IMR-90 (cell line): ENCODE data around the gene HNRNPL. TPM values are rescaled to one million over a fixed set of nuclear protein-coding genes. Genes with fewer than 3 reads are reported as not detected.

Experiments used
- ATAC-seq: fragments of 200-7000 bp; cut with Tn5 transposase; 2 replicates; pipeline ENCODE4 v1.9.1; 2020; ENCODE audit warnings: low read depth, mild to moderate bottlenecking, moderate library complexity
- BruUV-seq: library from RNA; stranded (reverse); fragments of 400-500 nt; replicated peaks from 2 replicates; lab custom pipeline; 2021; lab: Mats Ljungman, UMichigan
- CTCF ChIA-PET: fragments of 300-600 bp; formaldehyde crosslinking; extraction: SDS; loops from one replicate; lab custom pipeline; 2021; ENCODE audit warnings: antibody characterized with exemption; lab: Yijun Ruan, JAX
- POLR2A ChIA-PET: fragments of 300-600 bp; sonication (Branson Sonifier 250); formaldehyde crosslinking; loops from one replicate; lab custom pipeline; 2022; ENCODE audit warnings: antibody characterized with exemption; ENCODE audit not compliant: unreplicated experiment; lab: Charles Lee
- DNase-seq: peaks from one replicate; pipeline ENCODE4 v3.0.0; 2013
- H2AFZ ChIP-seq: replicated peaks from 2 replicates; pipeline ENCODE3; 2013; ENCODE audit warnings: low read length, mild to moderate bottlenecking; ENCODE audit not compliant: poor library complexity
- H2AK5ac ChIP-seq: 2 replicates; pipeline ENCODE4 v1.6.1; 2013; ENCODE audit warnings: low read depth, low read length, inconsistent platforms
- H2AK9ac ChIP-seq: replicated peaks from 2 replicates; pipeline ENCODE3; 2013; ENCODE audit warnings: mild to moderate bottlenecking, low read depth, low read length, moderate library complexity; ENCODE audit not compliant: poor library complexity
- H2BK120ac ChIP-seq: 2 replicates; pipeline ENCODE4 v1.6.1; 2013; ENCODE audit warnings: low read depth, low read length, inconsistent platforms
- H2BK15ac ChIP-seq: 3 replicates; pipeline ENCODE4 v1.6.1; 2013; ENCODE audit warnings: low read depth, low read length, inconsistent platforms
- H2BK20ac ChIP-seq: 2 replicates; pipeline ENCODE4 v1.6.1; 2013; ENCODE audit warnings: low read depth, mild to moderate bottlenecking, inconsistent platforms, low read length, moderate library complexity
- H2BK5ac ChIP-seq: 2 replicates; pipeline ENCODE4 v1.6.1; 2013; ENCODE audit warnings: mild to moderate bottlenecking, low read depth, low read length, inconsistent platforms; ENCODE audit not compliant: poor library complexity, severe bottlenecking
- H3K14ac ChIP-seq: replicated peaks from 2 replicates; pipeline ENCODE4 v1.6.1; 2013; ENCODE audit warnings: low read depth, low read length, inconsistent platforms
- H3K18ac ChIP-seq: 2 replicates; pipeline ENCODE4 v1.6.1; 2013; ENCODE audit warnings: low read depth, low read length, control low read depth
- H3K23ac ChIP-seq: 2 replicates; pipeline ENCODE4 v1.6.1; 2013; ENCODE audit warnings: low read depth, low read length, inconsistent platforms
- H3K27ac ChIP-seq: 2 replicates; pipeline ENCODE4 v1.5.1; 2013; ENCODE audit warnings: mild to moderate bottlenecking, control low read depth, low read length; ENCODE audit not compliant: insufficient read depth
- H3K27me3 ChIP-seq: 2 replicates; pipeline ENCODE4 v1.6.1; 2013; ENCODE audit warnings: low read length; ENCODE audit not compliant: control insufficient read depth, insufficient read depth
- H3K36me3 ChIP-seq: 2 replicates; pipeline ENCODE4 v1.6.1; 2013; ENCODE audit warnings: low read length, mixed read lengths; ENCODE audit not compliant: control insufficient read depth, insufficient read depth
- H3K4ac ChIP-seq: 2 replicates; pipeline ENCODE4 v1.6.1; 2013; ENCODE audit warnings: low read depth, low read length, inconsistent platforms
- H3K4me1 ChIP-seq: 2 replicates; pipeline ENCODE4 v1.6.1; 2013; ENCODE audit warnings: low read length, mixed read lengths; ENCODE audit not compliant: control insufficient read depth, insufficient read depth
- H3K4me2 ChIP-seq: 2 replicates; pipeline ENCODE4 v1.6.1; 2013; ENCODE audit warnings: low read depth, mild to moderate bottlenecking, control low read depth, low read length, moderate library complexity
- H3K4me3 ChIP-seq: 2 replicates; pipeline ENCODE4 v1.5.1; 2013; ENCODE audit warnings: low read depth, mild to moderate bottlenecking, control low read depth, low read length, moderate library complexity; ENCODE audit not compliant: insufficient read depth
- H3K56ac ChIP-seq: 2 replicates; pipeline ENCODE4 v1.6.1; 2013; ENCODE audit warnings: low read length, inconsistent platforms; ENCODE audit not compliant: insufficient read depth; ENCODE audit errors: extremely low read depth
- H3K79me1 ChIP-seq, 2 experiments: 2 replicates each; pipeline ENCODE4 v1.6.1; 2013; ENCODE audit warnings: low read length in 2 of 2, inconsistent platforms in 1 of 2, low read depth in 1 of 2
- H3K9ac ChIP-seq: 2 replicates; pipeline ENCODE4 v1.6.1; 2013; ENCODE audit warnings: low read depth, low read length, control low read depth
- H3K9me1 ChIP-seq: 2 replicates; pipeline ENCODE4 v1.6.1; 2013; ENCODE audit warnings: low read length, inconsistent platforms; ENCODE audit not compliant: insufficient read depth
- H3K9me3 ChIP-seq: 2 replicates; pipeline ENCODE4 v1.6.1; 2013; ENCODE audit warnings: low read length; ENCODE audit not compliant: control insufficient read depth, insufficient read depth
- H4K20me1 ChIP-seq: 2 replicates; pipeline ENCODE4 v1.6.1; 2013; ENCODE audit warnings: low read length, inconsistent platforms; ENCODE audit not compliant: insufficient read depth
- H4K5ac ChIP-seq: 2 replicates; pipeline ENCODE4 v1.6.1; 2013; ENCODE audit warnings: mild to moderate bottlenecking, low read depth, low read length, control low read depth
- H4K8ac ChIP-seq, 2 experiments: 2 replicates each; pipeline ENCODE4 v1.6.1; 2013; ENCODE audit warnings: low read depth in 2 of 2, low read length in 2 of 2, control low read depth in 1 of 2, inconsistent platforms in 1 of 2
- H4K91ac ChIP-seq: 2 replicates; pipeline ENCODE4 v1.6.1; 2013; ENCODE audit warnings: low read depth, low read length, inconsistent platforms; ENCODE audit not compliant: insufficient read depth
- BHLHE40 ChIP-seq: fragments of 150-350 bp; IDR thresholded peaks from 2 replicates; pipeline ENCODE4 v1.6.1; 2016; ENCODE audit warnings: mild to moderate bottlenecking, low read depth, low read length
- CHD1 ChIP-seq: IDR thresholded peaks from 2 replicates; pipeline ENCODE4 v1.6.1; 2012; ENCODE audit warnings: low read depth, low read length, improper control_type of control experiment
- FOS ChIP-seq: fragments of 150-350 bp; IDR thresholded peaks from 2 replicates; pipeline ENCODE4 v1.6.1; 2016; ENCODE audit warnings: low read depth, low read length
- MAFK ChIP-seq: IDR thresholded peaks from 2 replicates; pipeline ENCODE4 v1.6.1; 2012; ENCODE audit warnings: low read depth, low read length, improper control_type of control experiment
- NFE2L2 ChIP-seq: fragments of 150-350 bp; IDR thresholded peaks from 2 replicates; pipeline ENCODE4 v1.6.1; 2016; ENCODE audit warnings: low read depth, mild to moderate bottlenecking, low read length
- POLR2A ChIP-seq: IDR thresholded peaks from 2 replicates; pipeline ENCODE4 v1.6.1; 2012; ENCODE audit warnings: mild to moderate bottlenecking, low read depth, low read length
- RCOR1 ChIP-seq: IDR thresholded peaks from 2 replicates; pipeline ENCODE4 v1.6.1; 2012; ENCODE audit warnings: mild to moderate bottlenecking, low read length, improper control_type of control experiment; ENCODE audit not compliant: insufficient replicate concordance
- RFX5 ChIP-seq: IDR thresholded peaks from 2 replicates; pipeline ENCODE4 v1.8.0; 2012; ENCODE audit warnings: low read depth, mild to moderate bottlenecking, low read length, moderate library complexity
- SMC3 ChIP-seq: fragments of 150-350 bp; IDR thresholded peaks from 2 replicates; pipeline ENCODE4 v1.6.1; 2016; ENCODE audit warnings: low read depth, mild to moderate bottlenecking, antibody characterized with exemption, low read length, moderate library complexity
- WGBS, 2 experiments: methylation state at CpG; one replicate each; pipeline versions ENCODE4 v1.1.5 to v1.1.7; 2013; ENCODE audit warnings: missing lambda C conversion rate in 2 of 2; ENCODE audit not compliant: insufficient read length in 1 of 2; ENCODE audit errors: extremely low coverage in 2 of 2; 5-methylcytosine and 5-hydroxymethylcytosine counted together
- dilution Hi-C: fragments of 300-500 bp; cut with HindIII; formaldehyde crosslinking; loops from one replicate; pipeline ENCODE4 v1.14.3; 2018; ENCODE audit warnings: low sequenced_read_pairs; ENCODE audit not compliant: unreplicated experiment
- in situ Hi-C: fragments of 300-500 bp; cut with MboI; formaldehyde crosslinking; loops from 3 replicates; pipeline ENCODE4 v1.14.3; 2019; ENCODE audit warnings: low sequenced_read_pairs, inconsistent platforms, mixed read lengths
- intact Hi-C: fragments of 100-400 bp; cut with micrococcal nuclease; formaldehyde crosslinking; loops from 2 replicates; pipeline ENCODE4 v1.10.0; 2022
- polyA plus RNA-seq, 3 experiments: library from polyadenylated mRNA; depleted of rRNA; stranded (reverse); fragments of >200 nt; gene quantifications; 2 replicates each; pipeline ENCODE4 v1.2.3, GENCODE V29; 2012; ENCODE audit warnings: low replicate concordance in 1 of 3
- total RNA-seq: library from RNA; depleted of rRNA; stranded (reverse); fragments of >200 nt; gene quantifications from 2 replicates; pipeline ENCODE4 v1.2.3, GENCODE V29; 2012
- TF ChIP-seq, protein P1 (sequence below): fragments of 150-350 bp; IDR thresholded peaks from 2 replicates; pipeline ENCODE4 v1.6.1; 2016; ENCODE audit warnings: low read depth, mild to moderate bottlenecking, low read length, moderate library complexity, borderline replicate concordance
- TF ChIP-seq, protein P2 (sequence below): fragments of 150-350 bp; IDR thresholded peaks from 2 replicates; pipeline ENCODE4 v1.6.1; 2017; ENCODE audit warnings: mild to moderate bottlenecking, antibody characterized with exemption, low read length, low read depth
- TF ChIP-seq, protein P3 (sequence below): conservative IDR thresholded peaks from 2 replicates; pipeline ENCODE4 v1.5.1; 2012; ENCODE audit warnings: mild to moderate bottlenecking, low read depth, low read length, improper control_type of control experiment

HNRNPL gene
- total and polyA plus RNA-seq, 2 of the 4 experiments (the other 2 are of a cell fraction), result 277 to 429 TPM

DNA sequence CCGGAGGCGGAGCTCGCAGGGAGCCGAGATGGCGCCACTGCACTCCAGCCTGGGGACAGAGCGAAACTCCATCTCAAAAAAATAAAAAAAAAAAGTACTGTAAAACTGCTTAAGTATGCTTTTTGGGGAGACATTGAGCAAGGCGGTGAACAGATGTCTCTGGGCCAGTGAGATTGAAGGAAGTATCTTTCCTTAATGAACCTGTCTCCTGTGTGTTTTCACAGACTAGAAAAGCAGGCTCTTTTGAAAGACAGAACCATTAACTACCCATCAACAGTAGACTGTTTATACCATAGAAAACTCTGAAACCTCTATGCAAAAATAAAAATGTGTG lies 16.7 kb downstream of the HNRNPL start:
- no TSS peak for BruUV-seq
- Histone ChIP-seq H2AFZ (no peak overlapping the region), H3K27ac (no peak overlapping the region), H3K56ac (no peak overlapping the region), H3K4me2 (no peak overlapping the region), H4K91ac (no peak overlapping the region), H3K9me3 (no peaks in the 10 kb centered on the region), H2BK120ac (no peak overlapping the region), H3K23ac (no peak overlapping the region), H3K4ac (no peak overlapping the region), H2BK15ac (no peak overlapping the region), H3K9ac (no peak overlapping the region), H3K36me3 (peaks cover 23% of the 10 kb centered on the region), H2BK5ac (no peak overlapping the region), H4K20me1 (peaks cover 25% of the 10 kb centered on the region), H3K18ac (no peak overlapping the region), H2AK9ac (no peak overlapping the region), H3K9me1 (peaks cover 3% of the 10 kb centered on the region; the same call in 1 of the 2 replicates), H2AK5ac (no peak overlapping the region), H3K14ac (no peak overlapping the region), H3K4me1 (peaks cover 23% of the 10 kb centered on the region), H4K8ac (no peak overlapping the region), H2BK20ac (no peak overlapping the region), H4K5ac (no peak overlapping the region), H3K27me3 (no peaks in the 10 kb centered on the region), H3K79me1 (peaks cover 11 to 48% of the 10 kb centered on the region in 2 experiments; a peak in 3 of 4 replicates), H3K4me3 (no peak overlapping the region)
- ChIA-PET POLR2A (interaction anchor here (0.6 kb wide), 1 partner anchor 10 kb away, joined by 3 read pairs; no protein-coding TSS in a partner anchor), CTCF (interaction anchor here (0.6 kb wide), 1 partner anchor 55 kb away, joined by 3 read pairs; no protein-coding TSS in a partner anchor)
- no CpG with 5 or more reads among the region's 7 CpGs for WGBS, 2 experiments
- DNase-seq, result no peak
- intact Hi-C loops (loop anchor here (5.0 kb wide), 2 partner anchors 101 to 176 kb away; no protein-coding TSS in a partner anchor), in situ Hi-C loops (no loop called here), dilution Hi-C loops (no loop called here)
- no peak for ATAC-seq
- TF ChIP-seq, protein P1, sequence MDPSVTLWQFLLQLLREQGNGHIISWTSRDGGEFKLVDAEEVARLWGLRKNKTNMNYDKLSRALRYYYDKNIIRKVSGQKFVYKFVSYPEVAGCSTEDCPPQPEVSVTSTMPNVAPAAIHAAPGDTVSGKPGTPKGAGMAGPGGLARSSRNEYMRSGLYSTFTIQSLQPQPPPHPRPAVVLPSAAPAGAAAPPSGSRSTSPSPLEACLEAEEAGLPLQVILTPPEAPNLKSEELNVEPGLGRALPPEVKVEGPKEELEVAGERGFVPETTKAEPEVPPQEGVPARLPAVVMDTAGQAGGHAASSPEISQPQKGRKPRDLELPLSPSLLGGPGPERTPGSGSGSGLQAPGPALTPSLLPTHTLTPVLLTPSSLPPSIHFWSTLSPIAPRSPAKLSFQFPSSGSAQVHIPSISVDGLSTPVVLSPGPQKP, result no peak
- TF ChIP-seq NFE2L2 (no peak), SMC3 (no peak), POLR2A (no peak), RFX5 (no peak), MAFK (no peak), RCOR1 (no peak), FOS (no peak), CHD1 (no peak), BHLHE40 (no peak)
- TF ChIP-seq, protein P2, sequence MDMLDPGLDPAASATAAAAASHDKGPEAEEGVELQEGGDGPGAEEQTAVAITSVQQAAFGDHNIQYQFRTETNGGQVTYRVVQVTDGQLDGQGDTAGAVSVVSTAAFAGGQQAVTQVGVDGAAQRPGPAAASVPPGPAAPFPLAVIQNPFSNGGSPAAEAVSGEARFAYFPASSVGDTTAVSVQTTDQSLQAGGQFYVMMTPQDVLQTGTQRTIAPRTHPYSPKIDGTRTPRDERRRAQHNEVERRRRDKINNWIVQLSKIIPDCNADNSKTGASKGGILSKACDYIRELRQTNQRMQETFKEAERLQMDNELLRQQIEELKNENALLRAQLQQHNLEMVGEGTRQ, result no peak
- TF ChIP-seq, protein P3, sequence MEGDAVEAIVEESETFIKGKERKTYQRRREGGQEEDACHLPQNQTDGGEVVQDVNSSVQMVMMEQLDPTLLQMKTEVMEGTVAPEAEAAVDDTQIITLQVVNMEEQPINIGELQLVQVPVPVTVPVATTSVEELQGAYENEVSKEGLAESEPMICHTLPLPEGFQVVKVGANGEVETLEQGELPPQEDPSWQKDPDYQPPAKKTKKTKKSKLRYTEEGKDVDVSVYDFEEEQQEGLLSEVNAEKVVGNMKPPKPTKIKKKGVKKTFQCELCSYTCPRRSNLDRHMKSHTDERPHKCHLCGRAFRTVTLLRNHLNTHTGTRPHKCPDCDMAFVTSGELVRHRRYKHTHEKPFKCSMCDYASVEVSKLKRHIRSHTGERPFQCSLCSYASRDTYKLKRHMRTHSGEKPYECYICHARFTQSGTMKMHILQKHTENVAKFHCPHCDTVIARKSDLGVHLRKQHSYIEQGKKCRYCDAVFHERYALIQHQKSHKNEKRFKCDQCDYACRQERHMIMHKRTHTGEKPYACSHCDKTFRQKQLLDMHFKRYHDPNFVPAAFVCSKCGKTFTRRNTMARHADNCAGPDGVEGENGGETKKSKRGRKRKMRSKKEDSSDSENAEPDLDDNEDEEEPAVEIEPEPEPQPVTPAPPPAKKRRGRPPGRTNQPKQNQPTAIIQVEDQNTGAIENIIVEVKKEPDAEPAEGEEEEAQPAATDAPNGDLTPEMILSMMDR, result no peak
